ENCODE data around the gene THOP1.

The THOP1 gene

DNA sequence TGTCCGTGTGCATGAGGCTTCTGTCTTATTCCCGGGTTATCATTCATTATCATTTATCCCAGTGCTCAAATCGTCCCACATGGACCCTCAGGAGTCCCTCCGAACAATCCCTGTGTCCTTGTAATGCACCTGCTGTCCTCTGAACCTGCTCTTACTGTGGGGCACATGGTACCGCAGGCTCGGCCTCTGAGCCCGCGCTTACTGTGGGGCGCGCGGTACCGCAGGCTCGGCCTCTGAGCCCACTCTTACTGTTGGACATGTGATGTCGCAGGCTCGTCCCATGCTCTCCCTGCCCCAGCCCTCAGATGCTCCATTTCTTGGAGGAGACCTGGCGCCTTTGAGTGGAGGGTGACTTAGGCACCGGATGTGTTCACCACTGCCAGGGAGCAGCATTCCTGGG, 17.5 kb downstream of the THOP1 start:
- DNase-seq = no peak

DNA sequence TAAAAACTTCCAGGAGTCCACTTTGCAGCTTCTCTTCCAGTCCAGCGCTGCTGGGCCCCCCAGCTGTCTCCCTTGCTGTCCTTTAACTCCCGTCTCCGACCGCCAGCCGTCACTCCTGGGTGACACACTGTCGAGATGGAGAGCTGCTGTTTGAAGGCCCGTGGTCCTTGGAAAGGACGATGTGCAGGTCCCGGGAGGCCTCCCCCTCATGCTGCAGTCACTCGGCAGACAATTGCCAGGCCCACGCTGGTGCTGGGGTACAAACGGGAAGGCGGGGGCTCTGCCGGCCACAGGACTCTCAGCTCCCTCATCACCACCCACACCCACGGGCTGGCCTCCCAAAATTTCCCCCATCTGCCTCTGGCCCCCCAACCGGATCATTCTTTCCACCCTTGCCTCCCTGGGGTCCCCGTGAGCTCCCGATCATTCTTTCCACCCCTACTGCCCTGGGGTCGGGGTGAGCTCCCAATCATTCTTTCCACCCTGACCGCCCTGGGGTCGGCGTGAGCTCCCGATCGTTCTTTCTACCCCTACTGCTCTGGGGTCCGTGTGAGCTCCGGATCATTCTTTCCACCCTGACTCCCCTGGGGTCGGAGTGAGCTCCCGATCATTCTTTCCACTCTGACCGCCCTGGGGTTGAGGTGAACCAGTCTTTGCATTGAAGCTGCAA, 18.3 kb downstream of the THOP1 start:
- DNase-seq = no peak

DNA sequence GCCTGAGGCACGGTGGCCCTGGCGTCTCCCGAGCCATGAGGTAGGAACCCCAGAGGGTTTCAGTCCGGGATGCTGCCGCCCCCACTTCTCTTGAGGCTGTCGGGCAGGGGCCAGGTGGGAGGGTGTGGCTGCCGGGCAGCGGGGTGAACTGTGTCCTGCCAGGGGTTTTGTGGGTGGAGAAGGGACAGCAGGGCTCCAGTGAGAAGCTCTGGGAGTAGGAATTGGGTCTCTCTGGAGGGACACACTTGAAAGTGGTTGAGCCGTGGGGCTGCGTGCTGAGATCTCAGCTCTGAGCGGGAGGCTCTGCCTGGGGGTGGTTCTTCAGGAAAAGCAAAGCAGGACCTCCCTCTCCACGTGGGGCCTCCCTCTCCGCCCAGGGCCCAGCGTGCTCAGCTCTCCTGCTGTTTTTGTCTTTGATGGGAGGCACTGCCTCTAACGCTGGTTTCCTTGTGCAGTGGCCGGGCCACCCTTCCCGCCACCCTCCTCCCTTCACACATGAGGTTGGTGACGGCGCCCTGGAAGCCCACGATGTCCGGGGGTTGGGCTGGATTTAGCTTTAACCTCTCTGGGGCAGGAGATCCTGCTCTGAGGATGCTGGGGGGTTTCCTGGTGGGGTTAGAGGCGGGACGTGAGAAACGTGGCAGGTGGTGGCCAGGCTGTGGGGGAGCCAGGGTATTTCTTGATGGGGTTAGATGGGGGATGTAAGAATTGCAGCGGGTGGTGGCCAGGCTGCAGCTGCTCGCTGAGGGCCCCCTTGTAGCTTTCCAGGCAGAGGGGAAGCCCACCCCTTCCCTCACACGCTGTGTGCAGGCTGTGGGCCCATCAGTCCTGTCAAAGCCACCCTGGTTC, 19.1 kb downstream of the THOP1 start:
- no peak for DNase-seq

DNA sequence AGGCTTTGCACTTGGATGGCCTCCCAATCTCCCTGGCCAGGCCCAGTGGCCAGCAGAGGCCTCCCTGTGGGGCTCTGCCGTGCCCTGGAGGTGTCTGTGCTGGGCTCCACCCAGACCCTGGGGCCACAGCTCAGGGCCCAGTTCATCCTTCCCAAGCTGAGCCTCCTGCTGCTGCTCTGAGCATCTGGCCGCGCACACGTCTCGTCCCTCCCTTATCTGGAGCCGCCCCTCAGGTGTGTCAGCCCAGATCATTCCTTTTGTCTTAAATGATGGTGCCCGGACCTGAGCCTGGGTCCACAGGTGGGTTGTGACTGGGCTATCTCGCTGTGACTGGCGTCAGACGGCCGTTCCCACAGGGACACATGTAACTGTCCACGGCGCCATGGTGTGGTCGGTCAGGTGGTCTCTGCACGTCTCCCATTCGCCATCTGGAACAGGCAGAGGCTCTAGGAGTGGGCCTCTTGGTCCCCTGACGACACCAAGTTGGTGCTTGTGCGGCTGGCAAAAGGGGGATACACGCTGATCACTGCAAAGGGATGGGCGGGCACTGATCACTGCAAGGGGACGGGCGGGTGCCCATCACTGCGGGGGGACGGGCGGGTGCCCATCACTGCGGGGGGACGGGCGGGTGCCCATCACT, 20.1 kb downstream of the THOP1 start:
- no peak for DNase-seq

DNA sequence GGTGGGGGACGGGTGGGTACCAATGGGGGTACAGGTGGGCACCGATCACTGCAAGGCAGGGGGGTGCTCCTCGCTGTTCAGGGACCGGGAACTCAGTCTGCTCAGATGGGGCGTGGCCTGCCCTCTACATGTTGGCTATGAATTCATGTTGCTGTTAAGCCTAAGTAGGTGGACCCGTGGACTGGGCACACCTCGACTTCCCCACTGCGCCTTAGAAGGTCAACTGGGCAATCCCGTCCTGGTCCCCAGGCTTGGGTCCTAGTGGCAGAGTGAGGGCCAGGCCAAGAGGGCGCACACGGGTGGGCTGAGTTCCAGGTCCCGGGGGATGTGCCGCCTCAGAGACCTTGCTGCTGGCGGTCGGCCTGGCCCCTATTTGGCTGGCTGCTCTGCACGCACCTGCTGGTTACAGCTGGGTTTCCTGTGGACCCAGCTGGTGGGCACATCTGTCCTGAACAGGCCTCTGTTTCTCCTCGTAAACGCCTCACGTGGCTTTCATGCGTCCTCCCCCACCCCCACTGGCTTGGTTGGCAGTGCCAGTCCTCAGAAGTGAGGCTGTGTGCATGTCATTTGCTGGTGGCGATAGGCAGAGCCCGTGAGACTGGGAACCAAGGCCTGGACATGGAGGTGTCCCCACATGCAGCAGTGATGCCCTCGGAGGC, 20.8 kb downstream of the THOP1 start:
- no peak for DNase-seq

DNA sequence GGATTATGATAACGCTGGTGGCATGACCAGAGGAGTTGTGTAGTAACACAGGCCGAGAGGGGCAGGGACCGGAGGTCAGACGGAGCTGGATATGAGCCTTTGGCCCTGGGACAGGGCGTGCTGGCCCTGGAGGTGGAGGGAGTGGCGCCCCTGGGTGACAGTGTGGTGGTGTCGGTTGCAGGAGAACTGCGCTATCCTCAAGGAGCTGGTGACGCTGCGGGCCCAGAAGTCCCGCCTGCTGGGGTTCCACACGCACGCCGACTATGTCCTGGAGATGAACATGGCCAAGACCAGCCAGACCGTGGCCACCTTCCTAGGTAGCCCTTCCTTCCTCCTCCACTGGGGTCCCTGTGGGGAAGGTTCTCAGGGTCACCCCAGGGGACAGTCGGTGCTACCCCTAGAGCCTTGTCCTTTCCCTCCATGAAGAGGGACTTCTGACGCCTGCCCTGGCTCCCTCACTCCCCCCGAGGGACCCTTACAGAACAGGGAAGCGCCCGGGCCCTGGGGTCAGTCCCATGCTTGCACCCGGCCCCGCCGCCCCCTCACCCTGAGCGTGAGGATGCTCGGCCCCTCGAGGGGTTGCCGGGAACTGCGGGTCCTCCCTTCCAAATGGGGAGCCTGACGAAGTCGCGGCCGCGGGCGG, 21.6 kb downstream of the THOP1 start:
- DNase-seq = no peak

DNA sequence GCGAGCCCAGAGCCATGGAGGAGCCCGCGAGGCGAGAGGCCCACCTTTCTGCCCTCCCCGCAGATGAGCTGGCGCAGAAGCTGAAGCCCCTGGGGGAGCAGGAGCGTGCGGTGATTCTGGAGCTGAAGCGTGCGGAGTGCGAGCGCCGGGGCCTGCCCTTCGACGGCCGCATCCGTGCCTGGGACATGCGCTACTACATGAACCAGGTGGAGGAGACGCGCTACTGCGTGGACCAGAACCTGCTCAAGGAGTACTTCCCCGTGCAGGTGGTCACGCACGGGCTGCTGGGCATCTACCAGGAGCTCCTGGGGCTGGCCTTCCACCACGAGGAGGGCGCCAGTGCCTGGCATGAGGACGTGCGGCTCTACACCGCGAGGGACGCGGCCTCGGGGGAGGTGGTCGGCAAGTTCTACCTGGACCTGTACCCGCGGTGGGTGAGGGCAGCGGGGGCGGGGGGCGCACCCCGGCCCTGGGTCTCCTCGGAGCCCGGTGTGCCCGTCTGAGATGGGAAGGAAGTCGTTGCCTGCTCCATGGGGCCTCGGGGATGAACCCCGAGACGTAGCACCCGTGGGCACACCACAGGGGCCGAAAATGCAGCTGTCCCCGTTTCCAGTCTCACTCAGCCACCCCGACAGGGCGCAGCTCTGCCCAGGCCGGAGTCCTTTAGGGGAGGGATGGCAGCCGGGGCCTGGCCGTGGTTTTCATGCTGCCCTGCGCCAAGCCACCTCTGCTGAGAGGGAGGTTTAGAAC, 22.3 kb downstream of the THOP1 start:
- DNase-seq = no peak

DNA sequence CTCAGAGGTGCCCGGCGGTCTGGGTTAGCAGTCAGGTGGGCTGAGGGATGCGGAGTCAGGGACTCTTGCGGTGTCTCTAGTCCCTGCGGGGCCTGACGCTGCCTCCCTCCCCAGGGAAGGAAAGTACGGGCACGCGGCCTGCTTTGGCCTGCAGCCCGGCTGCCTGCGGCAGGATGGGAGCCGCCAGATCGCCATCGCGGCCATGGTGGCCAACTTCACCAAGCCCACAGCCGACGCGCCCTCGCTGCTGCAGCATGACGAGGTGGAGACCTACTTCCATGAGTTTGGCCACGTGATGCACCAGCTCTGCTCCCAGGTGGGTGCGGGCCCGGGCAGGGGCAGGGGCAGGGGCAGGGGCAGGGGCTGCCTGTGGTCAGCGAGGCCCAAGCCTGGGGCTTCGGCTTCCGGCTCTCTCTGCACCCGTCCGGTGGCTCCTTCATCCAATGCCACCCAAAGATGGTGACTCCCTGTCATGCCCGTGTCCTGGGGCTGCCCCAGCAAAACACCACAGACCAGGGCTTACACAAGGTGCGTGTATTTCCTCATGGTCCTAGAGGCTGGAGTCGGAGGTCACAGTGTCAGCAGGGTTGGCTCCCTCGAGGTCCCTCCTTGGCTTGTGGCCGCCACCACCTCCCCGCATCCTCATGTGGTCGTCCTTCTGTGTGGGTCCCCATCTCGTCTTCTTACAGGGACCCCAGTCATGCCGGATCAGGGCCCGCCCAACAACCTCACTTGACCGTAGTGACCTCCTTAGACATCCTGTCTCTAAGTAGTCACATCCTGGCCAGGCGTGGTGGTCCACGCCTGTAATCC, 23.0 kb downstream of the THOP1 start:
- no peak for DNase-seq

DNA sequence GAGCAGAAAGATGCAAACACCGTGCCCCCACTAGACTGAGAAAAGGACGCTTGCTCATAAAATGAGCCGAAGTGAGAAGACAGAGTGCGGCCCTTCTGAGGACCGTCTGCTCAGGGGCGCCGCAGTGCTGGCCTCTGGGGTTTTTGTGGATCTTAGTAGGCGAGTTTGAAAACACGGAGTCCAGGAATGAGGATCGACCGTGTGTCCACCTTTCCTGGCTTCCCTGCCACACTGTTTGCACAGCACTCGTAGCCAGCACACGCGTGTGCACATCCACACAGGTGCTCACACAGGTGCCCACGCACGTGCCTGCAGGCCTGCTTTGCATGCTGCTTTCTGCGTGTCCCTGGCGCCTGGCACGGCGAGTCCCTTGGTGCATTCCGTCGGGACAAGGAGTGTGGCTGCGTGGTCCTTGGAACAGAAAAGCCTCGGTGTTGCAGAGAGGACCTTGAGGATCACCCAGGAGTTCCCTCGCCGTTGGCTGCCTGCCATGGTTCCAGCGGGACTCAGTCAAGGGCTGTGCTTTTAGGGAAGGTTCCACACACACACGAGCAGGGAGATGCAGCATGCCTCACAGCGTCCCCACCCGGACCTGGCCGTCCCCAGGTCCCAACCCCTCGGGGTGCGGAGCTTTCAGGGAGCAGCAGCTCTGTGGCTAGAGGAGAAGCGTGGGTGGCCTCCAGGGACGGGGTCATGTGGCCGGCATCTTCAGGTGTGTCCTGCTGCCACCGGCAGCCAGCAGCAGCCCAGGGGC, 24.3 kb downstream of the THOP1 start:
- DNase-seq = no peak

DNA sequence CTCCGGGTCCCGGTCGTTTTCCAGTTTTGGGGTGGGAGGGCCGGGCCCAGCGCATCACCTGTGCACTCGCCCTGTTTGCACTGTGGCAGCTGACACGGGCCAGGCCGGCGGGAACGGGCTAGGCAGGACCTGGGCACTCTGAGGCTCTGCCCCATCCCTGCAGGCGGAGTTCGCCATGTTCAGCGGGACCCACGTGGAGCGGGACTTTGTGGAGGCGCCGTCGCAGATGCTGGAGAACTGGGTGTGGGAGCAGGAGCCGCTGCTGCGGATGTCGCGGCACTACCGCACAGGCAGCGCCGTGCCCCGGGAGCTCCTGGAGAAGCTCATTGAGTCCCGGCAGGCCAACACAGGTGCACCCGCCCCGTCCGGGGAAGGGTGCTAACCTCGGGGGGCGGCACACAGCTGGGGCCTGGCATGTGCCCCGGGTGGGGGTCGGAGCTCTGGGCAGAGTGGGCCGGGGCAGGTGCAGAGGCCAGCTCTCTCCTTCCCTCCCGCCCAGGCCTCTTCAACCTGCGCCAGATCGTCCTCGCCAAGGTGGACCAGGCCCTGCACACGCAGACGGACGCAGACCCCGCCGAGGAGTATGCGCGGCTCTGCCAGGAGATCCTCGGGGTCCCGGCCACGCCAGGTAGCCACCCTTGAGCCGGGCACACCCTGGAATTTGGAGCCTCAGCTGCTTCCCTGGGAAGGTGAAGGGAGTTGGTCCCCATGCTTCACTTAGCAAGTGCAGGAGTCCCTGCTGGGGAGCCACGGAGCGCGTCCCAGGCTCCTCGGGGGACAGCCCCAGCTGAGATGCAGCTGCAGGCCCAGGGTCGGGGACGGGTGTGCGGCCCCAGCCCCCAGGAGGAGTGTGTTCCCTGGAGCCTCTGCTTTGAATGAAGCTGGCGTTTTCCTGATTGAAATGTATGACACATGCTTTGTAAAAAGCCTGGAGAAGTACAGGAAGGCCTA, 25.1 kb downstream of the THOP1 start:
- no peak for DNase-seq

DNA sequence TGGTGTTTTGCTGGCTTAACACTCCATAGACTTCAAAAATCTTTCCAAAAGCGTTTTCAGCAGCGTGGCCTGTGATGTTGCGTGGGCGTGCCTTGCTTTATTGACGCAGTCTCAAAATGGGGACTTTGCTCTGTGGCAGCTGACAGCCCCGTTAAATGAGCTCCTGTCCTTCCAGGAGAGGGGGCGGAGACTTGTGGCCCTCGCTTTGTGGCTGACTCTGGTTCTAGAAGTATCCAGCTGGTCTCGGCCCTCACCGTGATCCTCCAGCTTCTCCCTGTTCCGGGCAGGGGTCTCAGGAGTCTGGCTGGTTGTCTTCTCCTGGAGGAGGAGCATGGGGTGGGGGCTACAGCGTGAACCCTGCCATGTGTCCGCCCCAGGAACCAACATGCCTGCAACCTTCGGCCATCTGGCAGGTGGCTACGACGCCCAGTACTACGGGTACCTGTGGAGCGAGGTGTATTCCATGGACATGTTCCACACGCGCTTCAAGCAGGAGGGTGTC, 26.0 kb downstream of the THOP1 start:
- no peak for DNase-seq

DNA sequence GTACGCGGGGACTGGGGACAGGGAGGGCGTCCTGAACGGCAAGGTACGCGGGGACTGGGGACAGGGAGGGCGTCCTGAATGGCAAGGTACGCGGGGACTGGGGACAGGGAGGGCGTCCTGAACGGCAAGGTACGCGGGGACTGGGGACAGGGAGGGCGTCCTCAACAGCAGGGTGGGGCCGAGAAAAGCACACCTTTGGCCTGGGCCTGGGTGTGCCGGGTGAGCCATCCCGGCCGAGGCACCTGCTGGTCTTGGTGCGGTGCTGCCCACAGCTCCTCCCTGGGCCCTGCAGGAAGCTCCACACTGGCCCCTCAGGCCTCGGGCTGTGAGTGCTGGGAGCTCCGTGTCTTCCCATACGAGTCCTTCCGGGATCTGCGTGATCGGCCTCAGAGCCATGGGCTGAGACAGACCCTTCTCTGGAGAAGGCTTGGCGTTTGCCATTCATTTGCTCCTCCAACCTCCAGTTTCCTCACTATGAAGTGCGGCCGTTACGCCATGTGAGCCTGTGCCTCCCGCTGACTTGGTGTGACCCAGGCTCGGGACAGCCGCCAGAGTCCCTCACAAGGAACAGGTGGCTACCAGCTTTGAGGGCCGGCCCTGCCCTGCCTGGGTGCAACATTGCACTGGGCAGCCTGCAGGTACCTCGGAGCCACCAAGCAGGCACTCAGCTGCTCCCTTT, 26.6 kb downstream of the THOP1 start:
- no peak for DNase-seq

DNA sequence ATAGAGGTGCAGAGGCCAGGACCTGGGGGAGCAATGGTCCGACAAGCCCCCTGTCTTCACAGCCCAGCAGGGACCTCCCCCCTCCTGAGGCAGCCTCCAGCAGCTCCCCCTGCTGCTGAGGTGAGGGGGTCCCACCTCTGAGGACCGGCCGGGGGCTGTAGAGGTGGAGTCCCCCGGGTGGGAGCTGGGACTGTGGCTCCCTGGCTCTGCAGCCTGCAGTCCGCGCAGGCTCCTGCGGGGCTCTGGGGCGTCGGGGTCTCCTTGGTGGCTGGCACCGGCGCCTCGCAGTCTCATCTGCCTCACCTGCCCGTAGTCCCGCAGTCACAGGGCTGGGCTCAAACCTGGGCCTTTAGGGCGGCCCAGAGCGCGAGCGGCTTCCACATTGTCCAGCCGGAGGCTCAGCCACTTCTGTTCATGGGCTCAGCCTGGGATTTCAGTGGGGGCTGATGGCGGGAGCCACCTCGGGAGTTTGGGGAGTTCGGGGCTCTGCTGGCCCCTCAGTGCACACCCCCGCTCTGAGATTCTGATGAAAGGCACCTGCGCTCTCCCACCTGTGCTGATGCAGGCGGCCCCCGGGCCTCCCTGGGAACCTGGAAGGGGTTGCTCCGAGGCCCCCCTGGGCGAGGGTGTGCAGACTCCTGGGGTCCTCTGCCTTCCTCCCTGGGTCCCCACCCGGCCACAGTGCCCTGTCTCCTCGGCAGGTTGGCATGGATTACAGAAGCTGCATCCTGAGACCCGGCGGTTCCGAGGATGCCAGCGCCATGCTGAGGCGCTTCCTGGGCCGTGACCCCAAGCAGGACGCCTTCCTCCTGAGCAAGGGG, 27.3 kb downstream of the THOP1 start:
- no peak for DNase-seq

DNA sequence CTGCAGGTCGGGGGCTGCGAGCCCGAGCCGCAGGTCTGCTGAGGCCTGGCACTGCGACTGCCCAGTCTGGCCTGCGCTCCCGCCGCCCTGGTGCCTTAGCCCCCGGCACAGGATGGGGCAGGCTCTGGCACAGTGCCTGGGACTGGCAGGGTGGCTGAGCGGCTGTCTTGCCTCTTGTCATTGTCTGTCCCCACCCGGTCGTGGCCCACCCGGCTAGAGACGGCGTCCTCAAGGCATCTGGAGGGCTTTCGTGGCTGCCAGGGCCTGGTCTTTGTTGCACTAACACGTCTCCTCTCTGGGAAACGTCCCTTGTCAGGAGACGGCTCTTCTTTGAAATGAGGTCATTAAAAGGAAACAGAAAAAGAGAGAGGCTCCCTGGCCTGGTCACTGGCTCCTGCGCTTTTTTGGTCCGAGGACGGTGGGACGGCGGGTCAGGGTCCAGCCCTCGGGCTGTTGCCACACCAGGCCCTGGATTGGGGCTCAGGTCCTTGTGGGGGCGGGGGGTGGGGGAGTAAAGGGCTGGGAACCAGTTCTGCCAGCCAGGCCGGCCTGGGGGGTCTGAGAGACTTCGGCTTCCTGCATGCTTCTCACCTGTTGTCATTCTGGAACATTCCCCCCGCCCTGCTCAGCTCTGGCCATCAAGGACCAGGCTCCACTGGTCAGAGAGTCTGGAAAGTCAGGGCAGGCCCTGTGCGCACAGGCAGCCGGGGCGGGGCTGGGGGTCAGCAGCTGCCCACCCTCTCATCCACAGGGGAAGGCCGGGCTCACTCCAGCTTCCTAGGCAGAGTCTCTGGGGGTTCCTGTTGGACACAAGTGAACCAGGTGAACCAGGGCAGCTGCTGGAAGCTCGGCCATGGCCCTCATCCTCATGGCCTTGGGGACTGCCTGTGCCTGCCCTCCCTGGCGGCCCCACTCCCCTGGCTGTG, 28.2 kb downstream of the THOP1 start:
- no peak for DNase-seq

DNA sequence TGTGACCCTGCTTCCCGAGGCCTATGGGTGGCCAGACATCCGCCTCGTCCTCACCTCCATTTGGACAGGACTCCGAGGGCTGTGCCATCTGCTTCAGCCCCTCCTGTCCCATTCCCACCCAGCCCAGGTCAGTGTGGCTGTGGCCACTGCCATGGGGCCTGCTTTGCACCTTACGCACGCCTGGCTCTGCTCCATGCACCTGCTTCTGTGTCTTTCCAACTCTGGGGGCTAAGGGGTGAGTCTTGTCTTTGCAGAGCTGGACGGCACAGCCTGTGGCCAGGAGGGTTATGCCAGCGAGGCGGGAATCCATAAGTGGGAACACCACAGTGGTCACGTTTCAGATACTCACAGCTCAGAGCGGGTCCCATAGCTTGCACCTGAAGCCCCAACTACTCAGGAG, 29.1 kb downstream of the THOP1 start:
- no peak for DNase-seq
